ENCODE results near the gene ABLIM2. TPM values are rescaled to one million over a fixed set of nuclear protein-coding genes. Genes with fewer than 3 reads are reported as not detected.

The ABLIM2 gene
- total and polyA plus RNA-seq, 5 donors from 2014 or later, result 0.88 to 2.0 (median 1.2) TPM

DNA sequence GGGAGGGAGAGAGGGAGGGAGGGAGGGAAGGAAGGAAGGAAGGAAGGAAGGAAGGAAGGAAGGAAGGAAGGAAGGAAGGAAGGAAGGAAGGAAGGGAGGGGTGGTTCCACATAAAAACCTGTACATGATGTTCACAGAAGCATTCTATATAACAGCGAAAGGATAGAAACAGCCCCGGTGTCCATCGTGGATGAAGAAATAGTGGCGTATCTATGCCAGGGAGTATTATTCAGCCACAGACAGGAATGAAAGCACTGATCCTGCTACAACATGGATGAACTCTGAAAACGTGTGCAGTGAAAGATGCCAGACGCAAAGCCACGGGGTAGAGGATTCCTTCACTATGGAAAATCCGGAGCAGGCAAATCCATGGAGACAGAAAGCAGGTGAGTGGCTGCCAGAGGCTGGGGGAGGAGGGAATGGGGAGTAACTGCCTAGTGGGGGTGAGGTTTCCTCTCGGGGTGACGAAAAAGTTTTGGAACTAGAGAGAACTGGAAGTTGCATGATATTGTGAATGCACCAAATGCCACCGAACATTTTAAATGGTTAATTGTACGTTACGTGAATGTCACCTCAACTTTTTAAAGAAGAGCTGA is 92.2 kb downstream of the ABLIM2 start:
- Histone ChIP-seq H3K27ac (ENCODE audit: insufficient read depth, low read length, poor library complexity, severe bottlenecking) (no peak overlapping the region), H3K36me3 (ENCODE audit: control insufficient read depth, insufficient read depth, low read length) (no peaks in the 10 kb centered on the region), H3K4me1 (ENCODE audit: control insufficient read depth, insufficient read depth, low read length, poor library complexity, severe bottlenecking) (no peaks in the 10 kb centered on the region), H3K4me3 (ENCODE audit: low read depth, low read length) (no peak overlapping the region), H3K27me3 (ENCODE audit: control insufficient read depth, insufficient read depth, low read length) (no peaks in the 10 kb centered on the region), H3K9me3 (ENCODE audit: control insufficient read depth in 2 of 2, low read length in 2 of 2) (peaks cover 10 to 22% of the 10 kb centered on the region in 2 experiments)
- H3K9me3 Mint-ChIP-seq, result peaks cover 0 to 24% (median 10%) of the 10 kb centered on the region in 7 donors
- H3K4me3 Mint-ChIP-seq, result no peak overlapping the region
- DNase-seq, result no peak
- H3K4me1 Mint-ChIP-seq, result no peaks in the 10 kb centered on the region
- no peak overlapping the region for H3K27ac Mint-ChIP-seq
- H3K36me3 Mint-ChIP-seq, result peaks cover 5% of the 10 kb centered on the region
- ATAC-seq (ENCODE audit: low read depth in 2 of 2), result no peak
- no peaks in the 10 kb centered on the region for H3K27me3 Mint-ChIP-seq

DNA sequence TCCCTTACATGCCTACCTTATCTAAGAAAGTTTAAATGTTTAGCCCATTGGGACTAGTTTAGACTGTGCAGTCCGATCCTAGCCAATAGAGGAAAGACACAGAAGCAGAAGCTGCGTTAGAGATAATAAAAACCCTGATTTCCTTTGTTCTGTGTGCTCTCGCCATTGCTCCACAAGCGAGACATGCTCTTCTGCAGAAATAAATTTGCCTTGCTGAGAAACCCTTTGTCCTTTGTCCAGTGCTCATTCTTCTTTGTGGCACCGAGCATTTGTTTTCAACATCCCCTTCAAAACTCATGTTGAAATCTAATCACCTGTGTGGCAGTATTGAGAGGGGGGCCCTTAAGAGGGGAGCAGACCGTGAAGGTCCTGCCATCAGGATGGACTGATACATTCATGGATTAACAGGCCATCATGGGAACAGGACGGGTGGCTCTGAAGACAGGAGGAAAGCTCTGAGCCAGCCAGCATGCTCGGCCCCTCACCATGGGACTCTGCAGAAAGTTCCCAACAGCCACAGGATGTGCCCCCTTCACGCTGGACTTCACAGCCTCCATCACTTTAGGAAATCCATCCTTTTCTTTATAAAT is 94.5 kb downstream of the ABLIM2 start:
- peaks cover 10 to 22% of the 10 kb centered on the region in 2 experiments for H3K9me3 ChIP-seq (ENCODE audit: control insufficient read depth in 2 of 2, low read length in 2 of 2)
- no peaks in the 10 kb centered on the region for H3K27me3 ChIP-seq (ENCODE audit: control insufficient read depth, insufficient read depth, low read length)
- no peak overlapping the region for H3K4me3 ChIP-seq (ENCODE audit: low read depth, low read length)
- no peak for ATAC-seq (ENCODE audit: low read depth in 2 of 2)
- Mint-ChIP-seq H3K9me3 (peaks cover 0 to 24% (median 10%) of the 10 kb centered on the region in 7 donors), H3K27me3 (no peaks in the 10 kb centered on the region), H3K4me1 (no peaks in the 10 kb centered on the region), H3K4me3 (no peak overlapping the region), H3K36me3 (peaks cover 12% of the 10 kb centered on the region), H3K27ac (no peak overlapping the region)
- H3K4me1 ChIP-seq (ENCODE audit: control insufficient read depth, insufficient read depth, low read length, poor library complexity, severe bottlenecking), result no peaks in the 10 kb centered on the region
- H3K36me3 ChIP-seq (ENCODE audit: control insufficient read depth, insufficient read depth, low read length), result no peaks in the 10 kb centered on the region
- DNase-seq, result no peak
- H3K27ac ChIP-seq (ENCODE audit: insufficient read depth, low read length, poor library complexity, severe bottlenecking), result no peak overlapping the region

DNA sequence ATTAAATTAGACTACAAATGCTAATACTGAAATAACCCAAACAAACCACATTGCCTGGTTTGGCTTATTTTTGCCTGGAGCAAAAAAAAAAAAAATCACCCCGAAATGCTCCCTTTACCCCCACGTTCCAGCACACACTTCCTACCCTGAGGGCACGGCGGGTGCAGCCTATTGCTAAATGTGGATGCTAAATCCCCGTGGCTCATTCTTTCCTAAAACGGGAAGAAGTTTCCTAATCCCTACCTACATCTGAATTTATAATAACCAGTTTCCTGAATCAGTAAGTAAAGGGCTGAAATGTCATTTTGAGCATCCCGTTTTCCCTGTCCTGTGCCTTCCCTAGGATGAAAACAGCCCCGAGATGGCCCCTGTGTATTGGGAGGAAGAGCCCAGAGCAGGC is 97.0 kb downstream of the ABLIM2 start:
- H3K9me3 ChIP-seq (ENCODE audit: control insufficient read depth in 2 of 2, low read length in 2 of 2), result peaks cover 10 to 22% of the 10 kb centered on the region in 2 experiments
- H3K27ac Mint-ChIP-seq, result no peak overlapping the region
- H3K27ac ChIP-seq (ENCODE audit: insufficient read depth, low read length, poor library complexity, severe bottlenecking), result no peak overlapping the region
- H3K4me3 Mint-ChIP-seq, result no peak overlapping the region
- H3K36me3 ChIP-seq (ENCODE audit: control insufficient read depth, insufficient read depth, low read length), result no peaks in the 10 kb centered on the region
- no peak for DNase-seq
- H3K27me3 Mint-ChIP-seq, result peaks cover 4% of the 10 kb centered on the region
- H3K36me3 Mint-ChIP-seq, result peaks cover 17% of the 10 kb centered on the region
- H3K4me1 ChIP-seq (ENCODE audit: control insufficient read depth, insufficient read depth, low read length, poor library complexity, severe bottlenecking), result no peaks in the 10 kb centered on the region
- H3K4me1 Mint-ChIP-seq, result no peaks in the 10 kb centered on the region
- ATAC-seq (ENCODE audit: low read depth in 2 of 2), result no peak
- H3K9me3 Mint-ChIP-seq, result peaks cover 0 to 24% (median 11%) of the 10 kb centered on the region in 7 donors
- H3K27me3 ChIP-seq (ENCODE audit: control insufficient read depth, insufficient read depth, low read length), result no peaks in the 10 kb centered on the region
- H3K4me3 ChIP-seq (ENCODE audit: low read depth, low read length), result no peak overlapping the region

DNA sequence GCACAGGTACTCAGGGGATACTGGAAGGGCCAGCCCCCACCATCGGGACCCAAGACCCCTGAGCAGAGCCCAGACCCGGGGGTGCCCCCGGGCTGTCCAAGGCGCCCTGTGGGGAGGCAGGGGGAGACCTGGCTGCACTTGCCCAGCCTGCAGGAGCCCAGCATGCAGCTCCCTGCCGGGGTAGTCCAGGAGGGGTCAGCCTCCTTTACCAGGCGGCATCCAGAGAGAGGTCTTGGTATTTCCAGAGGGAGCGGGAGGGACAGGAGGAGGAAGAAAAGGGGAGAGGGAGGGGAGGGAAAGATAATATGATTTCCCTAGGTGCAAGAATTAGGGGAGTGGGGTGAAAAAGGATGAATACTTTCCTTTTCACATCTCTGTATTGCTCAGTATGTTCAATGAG is 97.5 kb downstream of the ABLIM2 start:
- no peak overlapping the region for H3K4me3 ChIP-seq (ENCODE audit: low read depth, low read length)
- ATAC-seq (ENCODE audit: low read depth in 2 of 2), result no peak
- H3K36me3 Mint-ChIP-seq, result peaks cover 16% of the 10 kb centered on the region
- H3K9me3 ChIP-seq (ENCODE audit: control insufficient read depth in 2 of 2, low read length in 2 of 2), result peaks cover 10 to 22% of the 10 kb centered on the region in 2 experiments
- H3K4me1 Mint-ChIP-seq, result no peaks in the 10 kb centered on the region
- no peaks in the 10 kb centered on the region for H3K4me1 ChIP-seq (ENCODE audit: control insufficient read depth, insufficient read depth, low read length, poor library complexity, severe bottlenecking)
- H3K27ac ChIP-seq (ENCODE audit: insufficient read depth, low read length, poor library complexity, severe bottlenecking), result no peak overlapping the region
- H3K36me3 ChIP-seq (ENCODE audit: control insufficient read depth, insufficient read depth, low read length), result no peaks in the 10 kb centered on the region
- peaks cover 0 to 24% (median 11%) of the 10 kb centered on the region in 7 donors for H3K9me3 Mint-ChIP-seq
- DNase-seq, result no peak
- H3K27me3 ChIP-seq (ENCODE audit: control insufficient read depth, insufficient read depth, low read length), result no peaks in the 10 kb centered on the region
- no peak overlapping the region for H3K27ac Mint-ChIP-seq
- no peak overlapping the region for H3K4me3 Mint-ChIP-seq
- peaks cover 4% of the 10 kb centered on the region for H3K27me3 Mint-ChIP-seq

DNA sequence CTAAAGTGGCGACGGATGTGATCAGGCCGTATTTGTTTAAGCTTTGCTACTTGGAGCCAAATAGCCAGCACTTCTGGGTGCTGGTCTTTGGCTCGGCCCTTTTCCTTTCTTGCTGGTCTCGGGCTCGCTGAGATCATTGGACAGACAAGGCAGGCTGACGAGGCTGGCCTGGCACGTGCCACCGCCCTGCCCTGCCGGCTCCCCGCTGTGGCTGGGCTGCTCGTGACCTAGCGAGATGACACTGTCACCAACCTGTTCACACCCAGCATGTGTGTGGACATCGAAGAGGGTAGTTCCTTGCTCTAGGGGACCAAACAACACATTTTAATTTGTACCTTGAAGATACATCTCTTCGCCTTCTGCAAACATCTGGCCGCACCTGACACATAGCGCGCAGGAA is 98.0 kb downstream of the ABLIM2 start:
- peaks cover 10 to 22% of the 10 kb centered on the region in 2 experiments for H3K9me3 ChIP-seq (ENCODE audit: control insufficient read depth in 2 of 2, low read length in 2 of 2)
- H3K9me3 Mint-ChIP-seq, result peaks cover 0 to 23% (median 11%) of the 10 kb centered on the region in 7 donors
- H3K4me3 Mint-ChIP-seq, result no peak overlapping the region
- DNase-seq (no peak), ATAC-seq (ENCODE audit: low read depth in 2 of 2) (no peak)
- H3K36me3 ChIP-seq (ENCODE audit: control insufficient read depth, insufficient read depth, low read length), result no peaks in the 10 kb centered on the region
- peaks cover 16% of the 10 kb centered on the region for H3K36me3 Mint-ChIP-seq
- H3K27ac Mint-ChIP-seq, result no peak overlapping the region
- H3K27me3 Mint-ChIP-seq, result peaks cover 4% of the 10 kb centered on the region
- H3K4me1 Mint-ChIP-seq, result no peaks in the 10 kb centered on the region
- no peak overlapping the region for H3K27ac ChIP-seq (ENCODE audit: insufficient read depth, low read length, poor library complexity, severe bottlenecking)
- no peaks in the 10 kb centered on the region for H3K27me3 ChIP-seq (ENCODE audit: control insufficient read depth, insufficient read depth, low read length)
- no peaks in the 10 kb centered on the region for H3K4me1 ChIP-seq (ENCODE audit: control insufficient read depth, insufficient read depth, low read length, poor library complexity, severe bottlenecking)
- no peak overlapping the region for H3K4me3 ChIP-seq (ENCODE audit: low read depth, low read length)

DNA sequence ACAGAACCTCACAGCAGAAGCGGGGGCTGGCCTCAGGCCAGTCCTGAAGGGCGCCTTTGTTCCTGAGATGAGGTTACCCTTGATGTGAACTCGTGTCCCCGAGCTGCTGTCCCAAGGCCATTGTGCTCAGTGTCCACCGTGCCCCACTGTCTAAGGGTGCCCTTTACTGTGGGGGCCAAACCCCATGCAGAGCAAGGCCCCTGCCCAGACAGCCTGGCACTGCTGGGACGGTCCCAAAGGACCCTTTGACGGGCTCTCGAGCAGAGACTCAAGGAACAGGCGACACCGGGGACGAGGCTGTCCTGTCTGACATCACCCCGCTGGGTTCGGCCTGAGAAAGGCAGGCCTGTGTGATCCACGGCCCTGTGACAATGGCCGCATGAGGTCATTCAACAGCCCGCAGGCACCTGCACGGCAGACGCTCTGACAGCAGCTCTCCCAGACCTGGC is 100.6 kb downstream of the ABLIM2 start:
- no peak for ATAC-seq (ENCODE audit: low read depth in 2 of 2)

DNA sequence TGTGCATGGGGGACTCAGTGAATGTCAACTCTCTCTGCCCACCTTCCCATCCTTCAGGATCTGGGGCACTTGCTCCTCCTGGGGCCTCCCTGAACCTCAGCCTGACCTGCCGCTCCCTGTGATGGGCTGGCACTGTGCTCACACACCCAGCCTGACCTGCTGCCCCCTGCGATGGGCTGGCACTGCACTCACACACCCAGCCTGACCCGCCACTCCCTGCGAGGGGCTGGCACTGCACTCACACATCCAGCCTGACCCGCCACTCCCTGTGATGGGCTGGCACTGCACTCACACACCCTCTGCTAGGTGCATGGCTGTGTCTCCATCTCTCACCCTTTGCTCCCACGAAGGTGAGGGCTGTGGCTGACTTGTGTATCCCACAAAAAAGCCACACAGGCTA is 103.4 kb downstream of the ABLIM2 start:
- H3K27ac ChIP-seq (ENCODE audit: insufficient read depth, low read length, poor library complexity, severe bottlenecking), result no peak overlapping the region
- H3K27me3 ChIP-seq (ENCODE audit: control insufficient read depth, insufficient read depth, low read length), result no peaks in the 10 kb centered on the region
- H3K27ac Mint-ChIP-seq, result no peak overlapping the region
- no peak overlapping the region for H3K4me3 ChIP-seq (ENCODE audit: low read depth, low read length)
- ATAC-seq (ENCODE audit: low read depth in 2 of 2), result no peak
- peaks cover 2 to 9% of the 10 kb centered on the region in 2 experiments for H3K9me3 ChIP-seq (ENCODE audit: control insufficient read depth in 2 of 2, low read length in 2 of 2)
- H3K9me3 Mint-ChIP-seq, result peaks cover 0 to 8% (median 0%) of the 10 kb centered on the region in 7 donors
- H3K27me3 Mint-ChIP-seq, result peaks cover 4% of the 10 kb centered on the region
- H3K36me3 Mint-ChIP-seq, result peaks cover 16% of the 10 kb centered on the region
- DNase-seq, result no peak
- no peaks in the 10 kb centered on the region for H3K36me3 ChIP-seq (ENCODE audit: control insufficient read depth, insufficient read depth, low read length)
- H3K4me1 ChIP-seq (ENCODE audit: control insufficient read depth, insufficient read depth, low read length, poor library complexity, severe bottlenecking), result no peaks in the 10 kb centered on the region
- no peak overlapping the region for H3K4me3 Mint-ChIP-seq
- no peaks in the 10 kb centered on the region for H3K4me1 Mint-ChIP-seq

More for the DNA sequence above, 100.6 kb downstream of the ABLIM2 start:
- no peaks in the 10 kb centered on the region for H3K27me3 ChIP-seq (ENCODE audit: control insufficient read depth, insufficient read depth, low read length)
- Mint-ChIP-seq H3K9me3 (peaks cover 0 to 8% (median 0%) of the 10 kb centered on the region in 7 donors), H3K27me3 (peaks cover 4% of the 10 kb centered on the region), H3K4me3 (no peak overlapping the region), H3K4me1 (no peaks in the 10 kb centered on the region), H3K36me3 (peaks cover 20% of the 10 kb centered on the region), H3K27ac (no peak overlapping the region)
- H3K36me3 ChIP-seq (ENCODE audit: control insufficient read depth, insufficient read depth, low read length), result no peaks in the 10 kb centered on the region
- H3K4me1 ChIP-seq (ENCODE audit: control insufficient read depth, insufficient read depth, low read length, poor library complexity, severe bottlenecking), result no peaks in the 10 kb centered on the region
- no peak overlapping the region for H3K27ac ChIP-seq (ENCODE audit: insufficient read depth, low read length, poor library complexity, severe bottlenecking)
- no peak for DNase-seq
- no peak overlapping the region for H3K4me3 ChIP-seq (ENCODE audit: low read depth, low read length)
- H3K9me3 ChIP-seq (ENCODE audit: control insufficient read depth in 2 of 2, low read length in 2 of 2), result peaks cover 2 to 9% of the 10 kb centered on the region in 2 experiments

Measured in CD4-positive, CD25-positive, alpha-beta regulatory T cell (primary cell).